Stimulated activated CD8-positive, alpha-beta memory T cell treated with anti-CD3 and anti-CD28 coated beads, Interleukin-4, amount 100 ng/mL, for 1 hour (primary cell): ENCODE results near the gene MAGEE2.
"Not testable (repeated sequence)": the region's sequence is repeated elsewhere in the genome, so short reads cannot be mapped to it uniquely, and the experiment has no call there.

ENCODE experiments used
- DNase-seq, 2 donors: peaks; one replicate each; pipeline ENCODE4 v3.0.0-alpha.2; 2020; ENCODE audit warnings: low read depth in 2 of 2, low spot score in 1 of 2

MAGEE2 gene

DNA sequence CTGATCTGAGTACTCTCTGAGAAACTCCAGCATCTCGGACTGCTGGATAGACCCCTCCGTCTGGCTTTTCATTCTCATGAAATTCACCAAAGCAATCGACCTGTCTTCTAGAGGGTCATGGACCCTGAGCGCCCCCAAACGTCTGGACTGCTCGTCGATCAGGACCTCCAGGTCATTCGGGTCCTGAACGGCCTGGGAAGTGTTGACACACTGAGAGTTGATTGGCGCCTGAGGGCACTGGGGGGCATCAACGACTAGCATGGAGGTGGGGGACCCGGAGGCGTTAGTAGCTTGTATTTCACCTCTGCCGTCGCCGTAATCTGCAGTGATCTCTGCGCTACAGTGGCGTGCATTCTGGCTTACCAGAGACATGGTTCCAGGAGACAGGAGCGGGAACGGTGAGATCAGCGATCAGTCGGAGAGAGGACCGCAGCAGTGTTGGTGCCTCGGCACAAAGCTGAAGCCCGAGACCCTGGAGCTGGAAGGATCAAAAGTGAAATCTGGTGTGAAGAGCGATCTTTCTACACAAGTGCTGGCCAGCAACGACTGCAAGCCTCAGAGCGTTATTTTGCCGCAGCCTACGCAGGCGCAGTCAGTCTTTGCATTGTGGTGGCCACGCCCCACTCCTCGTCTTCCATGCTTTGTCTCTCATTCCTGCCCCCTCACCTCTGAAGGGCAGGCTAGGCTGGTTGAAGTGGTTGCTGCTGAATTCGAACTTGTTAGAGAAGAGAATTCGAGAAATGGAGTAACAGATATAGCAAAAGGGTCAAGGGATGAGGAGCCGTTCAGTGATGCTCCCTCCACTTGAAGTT, at the start of gene MAGEE2:
TSS of gene MAGEE2 (minus strand) at position 575 of the 812 bp plus-strand sequence. CDS start at position 372, 203 bp downstream.
- DNase-seq, result no peak

GRCh38 chrX:75786290-75786689, 1.2 kb upstream of the MAGEE2 start:
- no peak for DNase-seq

DNA sequence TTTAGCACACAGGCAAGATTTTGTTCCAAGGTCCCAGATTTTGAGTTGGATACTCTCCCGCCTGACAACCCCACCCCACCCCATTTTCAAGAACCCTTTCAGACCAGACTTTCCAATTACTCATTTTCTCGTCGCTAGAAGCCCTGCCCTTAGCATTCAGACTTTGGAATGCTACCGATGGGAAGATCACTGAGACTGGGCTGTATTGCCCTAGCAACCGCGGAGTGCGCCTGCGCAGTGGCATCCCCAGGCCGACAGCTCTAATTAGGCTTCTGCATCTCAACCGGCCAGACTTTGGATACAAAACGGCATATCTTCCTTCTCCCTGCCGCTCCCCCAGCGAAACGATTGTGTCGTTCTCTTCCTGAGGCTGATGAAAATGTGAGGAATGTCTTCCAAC, 3.4 kb downstream of the MAGEE2 start:
- no peak for DNase-seq

- not testable (repeated sequence) for DNase-seq
These were observed 17.0 kb downstream of the MAGEE2 start for GRCh38 chrX:75768063-75768462.

- no peak for DNase-seq
These were observed 36.6 kb downstream of the MAGEE2 start for GRCh38 chrX:75748431-75748830.

- DNase-seq, result no peak
These were observed 38.0 kb downstream of the MAGEE2 start for GRCh38 chrX:75746891-75747639.
